Motor neuron (in vitro differentiated cells): ENCODE results near the gene MCHR2. TPM values are rescaled to one million over a fixed set of nuclear protein-coding genes. Genes with fewer than 3 reads are reported as not detected.
"Not testable (repeated sequence)": the region's sequence is repeated elsewhere in the genome, so short reads cannot be mapped to it uniquely, and the experiment has no call there.

Experiments
- ATAC-seq, 8 experiments: fragments of 200-7000 bp; cut with Tn5 transposase; replicated peaks in 6 of 8; 2 replicates each; pipeline ENCODE4 v1.8.0; 2021; ENCODE audit warnings: mild to moderate bottlenecking in 8 of 8, moderate library complexity in 8 of 8
- H3K27ac ChIP-seq, 2 donors: fragments of 250-450 bp; sonication (Bioruptor Pico); 2 replicates each; pipeline ENCODE4 v1.9.0; 2021; ENCODE audit warnings: antibody characterized with exemption in 2 of 2, mild to moderate bottlenecking in 2 of 2, moderate library complexity in 1 of 2
- H3K4me1 ChIP-seq, 2 donors: fragments of 250-450 bp; sonication (Bioruptor Pico); replicated peaks in 1 of 2; 2 replicates each; pipeline ENCODE4 v1.6.1; 2021; ENCODE audit warnings: antibody characterized with exemption in 2 of 2, mild to moderate bottlenecking in 2 of 2, moderate library complexity in 1 of 2
- H3K4me3 ChIP-seq, 5 donors: fragments of 250-450 bp; sonication (Bioruptor Pico); 2 replicates each; pipeline ENCODE4 v1.9.0; 2021; ENCODE audit warnings: antibody characterized with exemption in 5 of 5, mild to moderate bottlenecking in 5 of 5, moderate library complexity in 4 of 5
- WGBS, 10 experiments: fragments of 450-650 bp; shearing (Covaris generic); methylation state at CpG; one replicate each; pipeline ENCODE4 v1.0.0; 2022; 5-methylcytosine and 5-hydroxymethylcytosine counted together
- in situ Hi-C, 9 experiments: fragments of 400-800 bp; cut with MboI; loops; one replicate each; pipeline ENCODE4 v1.15.0; 2021; ENCODE audit warnings: low sequenced_read_pairs in 9 of 9, low pct_unique_long_range_greater_than_20kb in 2 of 9; ENCODE audit not compliant: unreplicated experiment in 9 of 9
- total RNA-seq, 8 experiments: library from RNA; unstranded; fragments of 300-600 nt; gene quantifications; 2 replicates each; pipeline versions ENCODE4 v1.2.3 to v1.2.4, GENCODE V29; 2022

Gene MCHR2, protein sequence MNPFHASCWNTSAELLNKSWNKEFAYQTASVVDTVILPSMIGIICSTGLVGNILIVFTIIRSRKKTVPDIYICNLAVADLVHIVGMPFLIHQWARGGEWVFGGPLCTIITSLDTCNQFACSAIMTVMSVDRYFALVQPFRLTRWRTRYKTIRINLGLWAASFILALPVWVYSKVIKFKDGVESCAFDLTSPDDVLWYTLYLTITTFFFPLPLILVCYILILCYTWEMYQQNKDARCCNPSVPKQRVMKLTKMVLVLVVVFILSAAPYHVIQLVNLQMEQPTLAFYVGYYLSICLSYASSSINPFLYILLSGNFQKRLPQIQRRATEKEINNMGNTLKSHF
- under 1 TPM in 2 of 8 experiments, not detected in 6; 0.21 TPM for total RNA-seq

DNA sequence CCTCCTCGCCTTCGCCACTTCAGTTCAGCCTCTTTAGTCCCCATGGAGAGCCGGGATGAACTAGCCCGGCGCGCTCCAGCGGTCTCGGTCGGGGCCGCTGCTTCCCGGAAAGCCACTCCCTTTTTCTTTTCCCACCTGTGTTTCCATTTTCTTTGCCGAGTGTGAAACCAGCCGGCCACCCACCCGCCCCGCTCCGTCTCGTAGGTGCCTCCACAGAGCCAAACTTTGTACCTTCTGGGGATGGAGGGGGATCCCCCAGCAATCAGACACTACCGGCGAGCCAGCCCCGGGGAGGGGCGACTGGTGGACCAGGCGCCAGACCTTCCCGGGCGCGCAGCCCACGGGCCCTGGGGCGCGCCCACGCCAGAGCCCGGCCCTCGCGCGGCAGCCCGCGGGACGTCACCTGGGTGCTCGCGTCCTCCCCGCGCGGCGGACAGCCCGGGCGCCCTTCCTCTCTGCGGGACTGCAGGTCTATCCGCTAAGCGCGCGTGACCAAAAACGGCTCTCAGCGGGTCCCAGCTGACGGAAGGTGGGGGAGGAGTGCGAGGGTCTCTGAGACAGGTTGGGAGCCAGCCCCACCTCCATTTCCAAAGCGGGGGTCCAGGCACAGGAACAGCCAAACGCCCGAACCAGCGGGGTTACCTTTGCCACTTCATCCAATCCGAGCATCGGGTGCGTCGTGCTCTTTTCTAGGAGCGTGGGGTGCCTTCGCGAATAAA, at the start of gene MCHR2:
MCHR2 (minus strand) TSS at position 691 of the 719 bp plus-strand sequence. CDS start 38,076 bp downstream, outside the sequence.
- in situ Hi-C loops, result no loop called here
- no peaks in the 10 kb centered on the region for H3K4me1 ChIP-seq
- H3K27ac ChIP-seq, result no peak within 1 kb of the TSS
- H3K4me3 ChIP-seq, result peak within 1 kb of the TSS; percentile 29 to 42 (median 34)
- ATAC-seq, result peak; percentile 53 to 84 (median 80)
- 0 to 23% (median 11%) methylated on average over 3 to 25 of the region's 64 CpGs; no CpG with 5 or more reads in 2 of the 10 experiments for WGBS, 10 experiments

DNA sequence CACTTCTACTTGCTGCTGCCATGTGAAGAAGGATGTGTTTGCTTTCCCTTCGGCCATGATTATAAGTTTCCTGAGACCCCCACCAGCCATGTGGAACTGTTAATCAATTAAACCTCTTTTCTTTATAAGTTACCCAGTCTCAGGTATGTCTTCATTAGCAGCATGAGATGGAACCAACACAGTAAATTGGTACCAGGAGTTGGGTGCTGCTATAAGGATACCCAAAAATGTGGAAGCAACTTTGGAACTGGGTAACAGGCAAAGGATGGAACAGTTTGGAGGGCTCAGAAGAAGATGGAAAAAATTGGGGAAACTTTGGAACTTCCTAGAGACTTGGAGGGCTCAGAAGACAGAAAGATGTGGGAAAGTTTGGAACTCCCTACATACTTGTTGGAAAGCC, 44.5 kb upstream of the MCHR2 start:
- H3K4me3 ChIP-seq, H3K4me1 ChIP-seq, in situ Hi-C loops, H3K27ac ChIP-seq, ATAC-seq: not testable (repeated sequence)
- WGBS, 10 experiments, result 0 to 100% (median 0%) methylated on average over 1 of the region's 1 CpG; no CpG with 5 or more reads in 5 of the 10 experiments

DNA sequence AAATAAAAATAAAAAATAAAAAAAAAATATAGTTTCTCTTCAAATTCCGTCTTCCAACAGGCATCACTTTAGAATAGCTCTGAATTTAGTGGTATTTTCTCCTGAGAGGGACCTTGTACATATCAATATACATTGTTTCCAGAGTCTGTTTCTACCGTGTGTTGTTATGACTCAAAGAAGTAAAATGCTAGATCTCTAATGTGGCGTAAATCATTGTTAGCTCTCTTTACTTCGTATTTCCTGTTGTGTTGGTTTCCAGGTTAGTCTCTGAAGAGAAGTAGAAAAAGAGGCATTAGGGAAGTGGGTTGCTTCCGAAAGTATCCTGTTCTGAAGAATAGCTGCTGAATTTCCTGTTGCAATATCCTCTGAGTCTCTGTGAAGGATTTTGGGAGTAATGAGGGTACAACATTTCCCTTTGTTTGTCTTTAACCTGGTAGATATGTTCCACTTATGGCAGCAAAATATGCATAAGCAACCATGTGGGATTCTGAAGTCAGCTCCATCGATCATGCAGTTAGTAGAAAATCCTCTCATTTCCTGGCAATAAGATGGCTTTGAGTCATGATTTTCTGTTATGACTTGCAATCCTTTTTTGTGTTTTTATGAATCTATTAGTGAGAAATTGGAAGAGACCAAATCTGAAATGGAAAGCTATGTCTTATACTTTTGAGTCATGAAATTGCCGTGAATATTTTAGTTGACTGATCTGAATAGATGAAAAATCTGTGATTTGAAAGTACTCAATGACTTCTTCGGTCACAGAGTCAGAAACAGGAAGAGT, 42.0 kb upstream of the MCHR2 start:
- in situ Hi-C loops, result no loop called here
- WGBS, 10 experiments, result 11 to 89% (median 75%) methylated on average over 4 to 8 of the region's 8 CpGs
- Histone ChIP-seq H3K4me3 (no peak overlapping the region), H3K4me1 (no peaks in the 10 kb centered on the region), H3K27ac (no peak overlapping the region)
- ATAC-seq, result peak in 1 of 8 experiments; percentile 30

DNA sequence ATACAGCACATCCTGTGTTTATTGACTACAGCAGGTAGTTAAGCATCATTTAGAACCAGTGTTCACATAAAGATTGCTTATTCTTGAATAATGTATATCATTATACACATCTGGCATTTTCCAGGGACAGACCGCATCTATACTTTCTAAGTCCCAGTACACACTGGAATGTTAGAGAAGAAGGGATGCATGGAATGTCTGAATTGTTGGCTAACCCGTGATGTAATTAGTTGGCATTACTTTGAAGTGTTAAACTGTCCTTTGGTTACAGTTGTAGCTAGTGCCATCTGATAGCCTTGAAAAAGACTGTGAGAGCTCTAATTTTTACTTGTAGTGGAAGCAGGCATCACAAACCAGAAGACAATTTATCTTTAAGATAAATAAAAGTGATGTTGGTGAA, 29.8 kb upstream of the MCHR2 start:
- Histone ChIP-seq H3K4me1 (no peaks in the 10 kb centered on the region), H3K27ac (no peak overlapping the region), H3K4me3 (no peak overlapping the region)
- in situ Hi-C loops, result loop anchor here in 1 of 9 experiments (25.0 kb wide), 1 partner anchor 464 kb away; no protein-coding TSS in a partner anchor
- 0 to 100% (median 73%) methylated on average over 1 to 2 of the region's 2 CpGs; no CpG with 5 or more reads in 2 of the 10 experiments for WGBS, 10 experiments
- ATAC-seq, result peak in 1 of 8 experiments; percentile 17

DNA sequence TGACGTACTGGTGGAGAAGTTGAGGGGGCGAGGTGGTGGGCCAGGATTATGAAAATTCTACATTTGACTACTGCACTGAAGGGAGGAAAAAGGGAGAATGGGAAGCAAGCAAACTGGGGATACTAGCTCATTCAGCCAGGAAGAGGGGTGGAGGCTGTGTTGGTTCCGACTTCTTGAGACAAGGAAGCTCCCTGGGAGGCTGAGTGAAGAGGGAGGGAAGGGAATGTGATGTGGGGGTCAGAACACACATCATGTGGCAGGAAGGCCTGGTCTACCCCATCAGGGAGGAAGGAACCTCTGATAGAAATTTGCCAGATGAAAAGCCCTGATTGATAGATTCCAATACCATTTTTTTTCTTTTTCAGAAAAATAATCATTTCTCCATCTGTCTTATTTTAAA, 28.8 kb upstream of the MCHR2 start:
- Histone ChIP-seq H3K4me1 (no peaks in the 10 kb centered on the region), H3K4me3 (no peak overlapping the region), H3K27ac (no peak overlapping the region)
- whole genome bisulfite sequencing, 10 experiments, result 25 to 100% (median 73%) methylated on average over 1 to 3 of the region's 3 CpGs; no CpG with 5 or more reads in 1 of the 10 experiments
- no peak for ATAC-seq
- in situ Hi-C loops, result loop anchor here in 1 of 9 experiments (25.0 kb wide), 1 partner anchor 464 kb away; no protein-coding TSS in a partner anchor

DNA sequence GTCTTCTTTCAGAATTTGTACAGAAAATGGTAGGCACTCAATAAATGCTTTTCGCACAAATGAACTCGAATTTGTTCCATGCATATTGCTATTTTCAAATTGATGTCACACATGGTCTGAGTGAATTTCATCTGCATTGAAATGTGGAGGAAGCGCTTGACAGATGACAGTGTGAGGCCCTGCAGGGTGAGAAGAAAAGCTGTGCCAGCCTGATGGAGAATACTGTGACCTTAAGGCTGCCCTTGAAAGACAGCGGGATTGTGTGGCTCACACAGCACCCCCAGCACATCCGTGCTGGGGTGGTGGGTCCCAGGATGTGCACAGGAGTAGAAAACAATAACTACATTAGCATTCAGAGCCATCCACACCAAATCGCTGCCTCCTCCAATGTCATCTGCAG, 14.8 kb upstream of the MCHR2 start:
- Histone ChIP-seq H3K4me1 (peaks cover 11 to 22% of the 10 kb centered on the region in 2 donors), H3K4me3 (no peak overlapping the region), H3K27ac (no peak overlapping the region)
- in situ Hi-C loops, result loop anchor here in 1 of 9 experiments (25.0 kb wide), 1 partner anchor 478 kb away; no protein-coding TSS in a partner anchor
- peak in 6 of 8 experiments; percentile 60 to 100 (median 98) for ATAC-seq
- WGBS, 10 experiments, result 0 to 82% (median 29%) methylated on average over 1 to 6 of the region's 6 CpGs

DNA sequence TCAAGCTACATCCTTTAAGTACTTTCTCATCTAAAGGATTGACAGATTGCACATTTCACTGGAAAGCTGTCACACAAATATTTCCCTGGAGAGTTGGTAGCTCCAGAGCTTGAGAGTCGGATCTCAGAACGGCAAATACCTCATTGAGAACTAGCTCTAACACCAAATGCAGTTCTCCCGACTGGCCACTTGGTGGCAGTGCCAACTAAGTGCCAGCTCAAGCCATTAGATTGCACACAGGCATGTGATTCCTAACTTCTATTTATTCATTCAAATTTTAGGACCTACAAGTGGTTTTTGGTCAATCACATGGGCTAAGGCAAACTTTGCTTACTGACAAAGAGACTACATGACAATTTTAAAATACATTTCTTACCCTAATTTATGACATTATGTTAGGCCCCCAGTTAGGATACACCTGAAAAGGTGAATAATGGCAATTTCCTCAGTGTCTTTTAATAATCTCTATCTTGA, 7.9 kb upstream of the MCHR2 start:
- Histone ChIP-seq H3K27ac (no peak overlapping the region), H3K4me3 (no peak overlapping the region), H3K4me1 (no peaks in the 10 kb centered on the region)
- 0 to 50% (median 7%) methylated on average over 1 to 3 of the region's 3 CpGs; no CpG with 5 or more reads in 3 of the 10 experiments for WGBS, 10 experiments
- in situ Hi-C loops, result loop anchor here in 1 of 9 experiments (5.0 to 25.0 kb wide), 2 partner anchors 90 to 485 kb away; no protein-coding TSS in a partner anchor
- peak in 7 of 8 experiments; percentile 35 to 93 (median 78) for ATAC-seq

DNA sequence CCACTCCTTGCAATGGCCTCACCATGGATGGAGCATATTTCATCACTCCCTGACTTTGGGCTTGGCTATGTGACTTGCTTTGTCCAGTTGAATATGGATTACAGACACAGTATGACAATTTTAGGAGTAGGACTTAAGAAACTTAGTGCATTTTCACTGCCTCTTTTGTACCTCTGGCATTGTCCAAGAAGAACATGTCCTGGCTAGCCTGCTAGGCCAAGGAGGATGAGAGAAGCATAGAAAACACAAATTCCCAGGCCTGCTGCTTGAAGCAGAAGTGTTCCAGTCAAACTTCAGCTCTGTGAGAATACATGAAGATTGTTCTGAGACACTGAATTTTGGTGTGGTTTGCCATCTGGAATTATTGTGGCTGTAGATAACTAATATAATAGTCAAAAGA, 3.1 kb upstream of the MCHR2 start:
- no peak overlapping the region for H3K27ac ChIP-seq

DNA sequence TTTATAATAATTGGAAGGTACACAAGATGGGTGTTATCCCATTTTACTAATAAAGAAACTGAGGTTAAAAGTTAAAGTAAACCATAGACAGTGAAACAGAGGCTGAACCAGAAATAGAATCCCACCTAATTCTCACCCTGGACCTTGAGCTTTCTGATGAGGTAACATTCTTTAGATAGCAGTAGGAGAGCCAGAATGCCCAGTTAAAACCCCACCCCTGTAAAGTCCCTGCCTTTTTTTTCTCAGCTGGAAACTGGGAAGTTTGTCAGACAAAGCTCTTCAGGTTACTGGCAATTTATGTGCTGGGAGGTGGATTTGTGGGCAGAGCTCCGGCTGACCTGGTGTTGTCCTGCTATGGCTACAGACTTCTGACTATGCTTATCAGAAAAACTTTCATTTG, 1.9 kb upstream of the MCHR2 start:
- WGBS, 10 experiments, result 0 to 86% (median 67%) methylated on average over 1 of the region's 1 CpG; no CpG with 5 or more reads in 5 of the 10 experiments
- Histone ChIP-seq H3K4me3 (no peak overlapping the region), H3K27ac (no peak overlapping the region), H3K4me1 (no peaks in the 10 kb centered on the region)
- no peak for ATAC-seq
- in situ Hi-C loops, result no loop called here

More for the DNA sequence above, 3.1 kb upstream of the MCHR2 start:
- peak in 1 of 8 experiments; percentile 14 for ATAC-seq
- no peak overlapping the region for H3K4me3 ChIP-seq
- H3K4me1 ChIP-seq, result no peaks in the 10 kb centered on the region
- in situ Hi-C loops, result no loop called here

DNA sequence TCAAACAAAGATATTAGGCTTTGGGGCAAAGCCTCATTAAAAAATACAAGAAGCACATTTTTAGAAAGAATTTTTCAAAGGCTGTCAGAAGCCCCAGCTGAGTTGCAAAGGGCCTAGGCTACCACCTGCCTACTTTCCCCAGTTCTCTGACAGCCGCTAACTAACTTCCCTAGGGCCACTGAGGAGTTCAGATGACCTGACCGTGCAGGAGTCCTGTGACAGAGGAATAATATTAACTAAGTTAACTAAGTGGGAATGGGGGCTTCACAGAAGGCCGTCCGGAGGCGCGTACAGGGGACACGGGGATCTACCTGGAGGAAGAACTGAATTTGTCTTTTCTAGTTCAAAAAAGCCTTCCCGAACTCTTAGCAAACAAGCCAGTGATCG, 884 bp downstream of the MCHR2 start:
- in situ Hi-C loops, result no loop called here

DNA sequence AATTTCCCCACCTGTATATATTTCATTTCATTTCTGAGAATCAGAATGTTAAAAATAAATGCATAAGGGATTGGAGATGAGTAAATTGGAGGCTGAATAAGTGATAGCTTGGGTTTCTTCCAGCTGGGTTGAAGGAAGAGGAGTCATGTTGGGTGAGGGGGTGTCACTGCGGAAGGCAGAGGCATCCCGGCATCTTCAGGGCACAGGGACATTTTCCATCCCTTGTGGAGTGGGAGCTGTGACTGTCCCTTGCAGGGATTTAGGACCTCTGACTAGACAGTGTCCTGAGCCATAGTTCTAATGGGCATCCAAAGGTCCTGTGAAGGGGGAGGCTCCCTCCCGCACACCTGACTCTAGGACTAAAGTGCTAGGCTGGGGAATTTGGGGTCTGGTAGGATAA, 2.1 kb downstream of the MCHR2 start:
- no peak for ATAC-seq
- in situ Hi-C loops, result no loop called here
- Histone ChIP-seq H3K4me3 (no peak overlapping the region), H3K4me1 (no peaks in the 10 kb centered on the region), H3K27ac (no peak overlapping the region)
- WGBS, 10 experiments, result 60 to 100% (median 100%) methylated on average over 1 to 3 of the region's 3 CpGs; no CpG with 5 or more reads in 3 of the 10 experiments

More for the DNA sequence above, 884 bp downstream of the MCHR2 start:
- 0 to 100% (median 60%) methylated on average over 1 to 7 of the region's 9 CpGs; no CpG with 5 or more reads in 4 of the 10 experiments for WGBS, 10 experiments
- Histone ChIP-seq H3K27ac (no peak overlapping the region), H3K4me3 (peak overlapping the region in 3 of 5 donors; percentile 34 to 42 (median 40)), H3K4me1 (no peaks in the 10 kb centered on the region)
- ATAC-seq, result no peak

DNA sequence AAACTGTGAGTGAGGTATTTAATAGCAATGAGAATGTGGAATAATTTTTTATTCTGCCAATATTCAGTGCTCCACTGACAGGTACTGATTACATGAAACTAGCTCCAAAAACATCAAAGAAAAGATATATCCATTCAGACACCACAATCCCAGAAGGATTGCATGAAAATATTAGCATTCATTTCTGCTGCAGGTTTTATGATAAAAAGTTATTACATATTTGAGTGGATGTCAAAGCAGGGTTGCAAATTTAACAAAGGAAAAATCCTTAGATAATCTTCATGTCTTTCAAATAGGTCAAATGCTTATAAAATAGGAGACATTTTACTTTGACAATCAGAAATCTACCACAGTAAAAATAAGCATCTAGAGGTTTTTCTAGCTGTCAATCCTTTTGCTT, 13.3 kb downstream of the MCHR2 start:
- H3K27ac ChIP-seq, result no peak overlapping the region
- in situ Hi-C loops, result no loop called here
- H3K4me1 ChIP-seq, result no peaks in the 10 kb centered on the region
- no peak for ATAC-seq
- H3K4me3 ChIP-seq, result no peak overlapping the region
